ACHN (cell line): Measurements from ENCODE around the gene LRRC55.

Experiments
- DNase-seq: peaks from one replicate; pipeline ENCODE4 v3.0.0-alpha.2; 2015
- in situ Hi-C: cut with HindIII; loops from 2 replicates; pipeline ENCODE4 v1.10.0; 2017; ENCODE audit warnings: low sequenced_read_pairs, low pct_ligation_motif_present, low pct_unique_long_range_greater_than_20kb

Gene LRRC55

DNA sequence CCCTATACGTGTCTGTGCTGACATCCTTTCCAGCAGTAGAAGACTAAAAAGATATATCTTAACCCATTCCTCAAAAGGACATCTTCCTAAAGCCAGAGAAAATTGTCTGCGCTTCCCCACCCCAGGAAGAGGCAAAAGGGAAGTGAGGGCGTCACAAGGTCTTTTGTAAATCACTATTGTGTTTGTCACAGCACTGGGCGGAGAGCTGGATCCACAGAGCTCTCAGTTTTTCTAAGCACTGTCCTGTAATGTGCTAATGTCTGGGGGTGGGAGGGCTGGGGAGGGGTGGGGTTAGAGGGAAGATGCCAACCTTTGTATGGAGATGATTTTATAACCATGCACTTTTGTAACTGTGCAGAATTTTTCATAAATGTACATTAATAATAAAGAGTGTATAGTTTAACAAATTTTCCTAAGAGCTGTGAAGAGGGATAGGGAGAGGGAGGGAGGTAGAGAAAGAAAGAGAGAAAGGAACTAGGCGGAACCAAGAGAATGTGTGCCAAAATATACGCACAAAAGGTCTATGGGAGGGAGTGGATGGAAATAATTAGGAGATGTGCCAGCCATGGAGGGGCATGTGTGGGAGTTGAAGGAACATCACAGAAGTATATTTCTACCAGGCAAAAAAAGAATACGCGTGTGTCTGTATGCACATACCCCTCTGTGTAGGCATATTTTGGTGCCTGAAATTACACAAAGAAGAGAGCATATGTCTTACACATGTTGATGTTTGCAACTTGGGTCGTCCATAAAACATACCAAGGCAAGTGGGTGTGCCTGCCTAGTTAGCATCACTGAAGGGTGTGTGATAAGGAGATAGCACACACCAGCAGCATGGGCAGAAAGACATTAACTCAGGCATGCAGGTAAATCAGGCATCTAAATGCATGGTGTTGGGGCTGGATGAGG lies 9.8 kb downstream of the LRRC55 start:
- in situ Hi-C loops: no loop called here
- DNase-seq: no peak

DNA sequence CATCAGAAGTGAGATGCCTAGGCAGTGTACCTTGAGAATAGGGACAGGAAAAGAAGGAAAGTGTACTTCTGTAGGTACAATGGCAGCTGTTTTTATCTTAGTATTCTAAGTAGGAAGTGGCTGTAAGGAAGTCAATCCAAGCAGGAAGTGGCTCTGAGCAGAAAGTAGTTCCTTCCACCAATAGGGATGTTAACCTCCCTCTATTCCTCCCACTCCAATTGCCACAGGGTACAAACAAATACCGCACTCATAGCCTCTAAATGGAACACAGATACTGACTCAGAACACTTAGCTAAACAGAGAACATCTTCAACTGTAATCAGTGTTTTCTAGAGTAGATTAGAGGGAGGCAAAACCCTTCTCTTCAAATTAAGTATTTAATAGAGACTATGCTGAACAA lies 10.6 kb downstream of the LRRC55 start:
- DNase-seq: no peak
- in situ Hi-C loops: no loop called here

DNA sequence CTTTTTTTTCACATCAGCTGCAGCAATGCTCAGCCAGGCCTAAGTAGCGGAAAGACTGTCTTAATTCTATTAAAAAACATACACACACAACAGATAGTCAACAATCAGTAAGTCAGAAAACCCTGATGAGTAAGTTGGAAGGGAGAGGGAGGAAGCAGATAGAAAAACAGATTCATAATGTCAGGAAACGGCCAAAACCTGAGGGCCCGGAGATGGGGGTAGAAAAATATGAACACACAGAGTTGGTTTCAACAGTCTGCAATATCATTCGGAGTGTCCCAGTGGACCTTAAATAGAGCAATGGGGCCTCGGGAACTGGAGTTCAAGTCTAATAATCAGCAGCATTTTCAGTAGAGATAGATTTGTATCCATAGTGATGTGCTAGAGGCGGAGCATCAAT lies 14.8 kb downstream of the LRRC55 start:
- in situ Hi-C loops: no loop called here
- no peak for DNase-seq

DNA sequence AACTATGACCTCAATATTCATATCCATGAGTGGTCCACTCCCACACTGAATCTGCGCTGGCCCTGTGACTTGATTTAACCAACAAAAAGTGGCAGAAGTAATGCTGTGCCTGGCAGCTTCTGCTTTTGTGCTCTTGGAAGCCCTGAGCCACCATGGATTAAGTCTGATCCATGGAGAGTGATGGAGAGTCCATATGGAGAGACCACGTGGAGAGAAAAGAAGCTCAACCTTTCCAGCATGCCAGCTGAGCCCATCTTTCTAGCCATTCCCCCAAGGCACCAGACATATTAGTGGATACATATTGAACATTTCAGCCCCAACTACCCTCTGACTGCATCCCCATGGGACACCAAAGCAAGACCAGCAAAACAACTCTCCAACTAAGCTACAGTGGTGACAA lies 16.0 kb downstream of the LRRC55 start:
- in situ Hi-C loops: no loop called here
- DNase-seq: no peak

DNA sequence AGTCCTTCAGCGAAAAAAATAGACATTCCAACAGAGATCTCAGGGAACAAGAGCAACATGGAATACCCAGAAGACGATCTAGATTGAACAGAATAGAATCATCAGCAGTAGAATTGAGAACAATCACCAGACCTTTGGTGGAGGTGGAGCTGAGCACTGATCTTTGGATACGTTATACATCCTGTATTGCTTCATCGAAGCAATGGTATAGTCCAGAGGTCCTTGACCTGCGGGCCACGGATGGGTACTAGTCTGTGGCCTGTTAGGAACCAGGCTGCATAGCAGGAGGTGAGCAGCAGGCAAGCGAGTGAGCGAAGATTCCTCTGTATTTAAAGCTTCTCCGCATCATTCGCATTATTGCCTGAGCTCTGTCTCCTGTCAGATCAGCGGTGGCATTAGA lies 17.6 kb downstream of the LRRC55 start:
- in situ Hi-C loops: no loop called here
- DNase-seq: no peak

DNA sequence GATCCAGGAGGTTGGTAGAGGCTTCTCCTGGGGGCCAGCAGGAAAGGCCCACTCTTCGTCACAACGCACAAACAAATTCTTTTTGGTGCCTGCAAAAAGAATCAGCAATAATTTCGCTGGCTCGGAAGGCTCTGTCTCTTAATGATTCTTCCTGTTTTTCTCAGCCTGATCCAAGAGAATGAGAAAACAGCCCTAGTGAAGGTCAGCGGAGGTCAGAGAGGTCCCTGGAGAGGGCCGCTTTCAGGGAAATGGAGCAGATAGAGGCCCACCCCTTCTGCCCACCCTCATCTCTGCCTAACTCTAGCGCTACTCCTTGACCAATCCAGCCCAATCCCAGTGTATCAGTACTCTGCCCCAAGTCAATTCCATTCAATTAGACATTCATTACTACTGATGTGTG lies 19.2 kb downstream of the LRRC55 start:
- no peak for DNase-seq
- in situ Hi-C loops: no loop called here

DNA sequence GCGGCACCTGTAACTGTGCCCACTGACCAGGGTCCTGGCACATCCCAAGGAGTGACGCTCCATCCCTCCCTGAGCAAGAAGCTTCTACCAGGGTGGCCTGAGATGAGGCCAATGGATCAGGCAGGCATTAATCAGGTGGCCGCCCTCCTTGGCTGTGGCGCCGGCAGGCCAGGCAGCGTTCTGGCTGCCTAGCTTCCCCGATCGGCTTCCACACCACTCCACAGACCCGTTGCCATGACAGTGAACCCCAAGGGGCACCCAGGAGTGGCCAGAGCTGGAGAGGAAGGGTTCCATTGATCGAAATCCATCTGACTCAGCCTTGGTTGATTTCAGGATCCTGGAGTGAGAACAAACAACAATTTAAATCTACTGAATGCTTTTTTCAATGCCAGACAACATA lies 20.5 kb downstream of the LRRC55 start:
- DNase-seq: no peak
- in situ Hi-C loops: no loop called here

DNA sequence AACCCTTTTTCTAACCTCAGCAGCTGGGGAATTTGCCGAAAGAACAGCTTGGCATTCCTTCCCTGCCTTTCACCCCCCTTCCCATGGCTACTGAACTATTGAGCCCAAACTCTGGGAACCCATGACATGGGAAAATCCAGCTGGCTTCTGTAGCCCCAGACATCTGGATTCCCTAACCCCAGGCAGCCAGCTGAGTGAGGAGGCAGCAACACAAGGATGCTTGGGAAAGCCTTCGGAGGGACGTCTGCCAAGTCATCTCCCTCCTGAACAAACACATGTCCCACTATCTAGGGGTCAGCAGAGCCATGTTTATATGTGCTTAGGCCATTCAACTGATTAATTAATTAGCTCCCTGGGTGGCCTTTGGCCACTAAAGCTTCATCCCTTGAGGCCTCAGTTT lies 21.6 kb downstream of the LRRC55 start:
- no peak for DNase-seq
- in situ Hi-C loops: no loop called here

DNA sequence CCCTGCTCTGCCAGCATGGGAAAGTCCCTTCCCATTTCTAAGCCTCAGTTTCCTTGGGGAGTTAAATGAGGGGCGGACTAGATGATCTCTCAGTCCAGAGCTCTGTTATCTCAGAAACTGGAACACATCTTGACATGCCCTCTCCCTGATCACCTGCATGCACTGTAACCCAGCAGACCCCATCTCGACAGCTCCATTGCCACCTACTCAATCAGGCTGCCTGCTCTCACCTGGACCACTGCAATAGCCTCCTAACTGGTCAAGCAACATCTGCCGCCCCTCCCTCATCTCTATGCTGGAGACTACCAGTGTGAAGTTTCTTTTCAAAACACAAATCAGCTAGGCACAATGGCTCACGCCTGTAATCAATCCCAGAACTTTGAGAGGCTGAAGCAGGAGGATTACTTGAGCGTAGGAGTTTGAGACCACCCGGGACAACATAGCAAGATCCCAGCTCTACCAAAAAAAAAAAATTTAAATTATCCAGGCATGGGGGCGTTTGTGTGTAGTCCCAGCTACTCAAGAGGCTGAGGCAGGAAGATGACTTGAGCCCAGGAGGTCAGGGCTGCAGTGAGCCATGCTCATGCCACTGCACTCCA lies 22.2 kb downstream of the LRRC55 start:
- DNase-seq: no peak
- in situ Hi-C loops: no loop called here

DNA sequence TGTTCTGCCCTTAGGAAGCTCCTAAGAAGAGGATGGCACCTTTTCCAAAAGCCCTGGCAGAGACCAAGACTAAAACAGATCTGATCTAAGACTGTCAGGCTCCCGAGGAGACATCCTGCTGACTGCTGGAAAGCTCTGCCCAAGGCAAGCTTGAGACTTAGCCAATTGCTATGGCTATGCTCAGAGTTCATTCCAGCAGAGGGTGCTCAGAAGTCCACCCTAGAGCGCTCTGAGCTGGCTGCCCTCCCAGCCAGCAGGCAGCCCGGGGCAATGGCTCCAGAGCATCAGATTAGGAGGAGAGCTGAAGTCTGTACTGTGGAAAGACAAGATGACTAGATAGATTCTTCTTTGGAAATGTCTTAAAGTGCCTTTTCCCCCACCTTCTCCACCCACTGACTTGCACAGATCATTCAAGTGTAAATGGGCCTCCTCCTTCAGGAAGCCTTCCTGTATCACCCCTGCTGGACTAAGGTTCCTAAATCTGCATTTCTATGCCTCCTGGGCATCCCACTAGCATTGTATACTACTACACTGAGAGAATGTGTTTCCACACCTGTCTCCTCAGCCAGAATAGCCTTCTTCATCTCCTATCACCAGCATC lies 23.4 kb downstream of the LRRC55 start:
- no peak for DNase-seq
- in situ Hi-C loops: no loop called here

DNA sequence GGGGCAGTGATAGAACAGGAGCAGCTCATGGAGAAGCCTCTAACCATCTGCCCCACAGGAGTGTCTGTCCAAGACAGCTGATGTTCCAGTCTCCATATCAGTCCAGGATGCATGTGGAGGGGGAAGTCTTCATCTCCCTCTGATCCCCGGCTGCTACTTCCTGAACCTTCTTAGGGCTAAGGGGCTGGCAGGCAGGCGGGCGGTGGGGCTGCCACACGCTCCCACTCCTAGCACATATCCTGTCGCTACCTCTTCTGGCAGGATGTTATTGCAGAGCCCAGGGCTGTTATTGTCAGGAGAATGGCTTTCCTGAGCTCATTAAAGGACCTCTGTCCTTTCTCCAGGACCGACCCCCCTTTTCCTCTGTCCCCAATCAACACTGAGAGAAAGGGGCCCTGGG lies 25.4 kb downstream of the LRRC55 start:
- in situ Hi-C loops: no loop called here
- no peak for DNase-seq

DNA sequence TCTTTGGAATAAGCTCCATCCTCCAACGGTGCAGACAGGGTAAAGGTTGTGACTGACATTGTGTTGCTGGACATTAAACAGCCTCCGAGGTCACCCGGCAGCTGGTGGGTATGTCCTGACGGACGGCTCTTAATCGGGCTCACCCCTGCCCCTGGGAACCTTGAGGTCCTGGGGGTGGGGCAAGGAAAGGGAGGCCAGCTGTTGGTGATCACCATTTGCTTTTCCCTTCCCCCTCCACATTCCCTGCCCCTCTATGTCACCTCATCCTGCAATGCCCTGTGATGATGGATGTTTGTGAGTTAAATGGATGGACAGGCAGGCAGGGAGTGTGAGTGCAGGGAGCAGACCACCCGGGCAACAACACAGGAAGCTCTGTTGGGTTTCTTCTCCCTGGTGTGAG lies 29.0 kb downstream of the LRRC55 start:
- DNase-seq: no peak
- in situ Hi-C loops: no loop called here

DNA sequence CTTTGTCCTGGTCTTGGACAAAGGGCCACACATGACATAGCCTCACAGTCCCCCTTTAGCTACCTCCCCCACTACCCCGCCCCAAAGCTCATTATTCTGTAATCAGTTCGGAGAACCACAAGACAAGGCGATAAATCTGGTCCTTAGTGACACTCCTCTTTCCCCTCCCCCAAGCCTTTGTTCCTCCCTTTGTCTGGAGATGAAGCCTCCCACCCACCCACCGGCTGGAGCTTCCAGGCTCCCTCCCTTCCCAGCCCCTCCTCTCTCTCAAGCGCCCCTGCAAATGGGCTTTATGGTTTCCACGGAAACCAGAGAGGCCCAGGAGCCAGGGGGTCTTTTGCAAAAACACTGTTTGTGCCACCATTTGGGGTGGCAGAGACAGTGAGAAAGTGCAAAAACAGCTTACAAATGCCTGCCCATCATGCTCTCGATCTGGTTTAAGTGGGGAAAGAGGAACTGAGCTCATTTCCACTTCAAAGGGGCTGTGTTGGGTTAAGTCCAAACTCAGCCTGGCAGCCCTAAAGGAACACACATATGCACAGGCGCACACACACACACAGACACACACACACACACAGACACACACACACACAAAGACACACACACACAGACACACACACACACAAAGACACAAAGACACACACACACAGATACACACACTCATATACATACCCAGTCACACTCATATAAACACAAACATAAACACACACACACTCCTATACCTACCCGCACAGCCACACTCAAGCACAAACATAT lies 31.8 kb downstream of the LRRC55 start:
- no peak for DNase-seq
- in situ Hi-C loops: no loop called here

DNA sequence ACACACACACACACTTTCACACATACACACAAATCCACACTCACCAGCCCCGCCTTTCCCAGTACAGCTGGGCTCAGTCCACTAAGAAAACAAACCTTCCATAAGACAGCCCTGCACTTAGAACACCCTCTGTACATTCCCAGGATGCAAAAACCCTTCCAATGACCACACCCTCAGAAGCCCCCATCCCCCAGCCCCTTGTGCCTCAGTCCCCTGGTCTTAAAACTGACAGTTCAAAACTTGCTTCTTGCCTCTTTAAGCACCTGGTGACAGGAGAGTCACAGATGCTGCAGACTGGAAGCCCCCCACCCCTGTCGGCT lies 32.3 kb downstream of the LRRC55 start:
- no peak for DNase-seq
- in situ Hi-C loops: no loop called here

DNA sequence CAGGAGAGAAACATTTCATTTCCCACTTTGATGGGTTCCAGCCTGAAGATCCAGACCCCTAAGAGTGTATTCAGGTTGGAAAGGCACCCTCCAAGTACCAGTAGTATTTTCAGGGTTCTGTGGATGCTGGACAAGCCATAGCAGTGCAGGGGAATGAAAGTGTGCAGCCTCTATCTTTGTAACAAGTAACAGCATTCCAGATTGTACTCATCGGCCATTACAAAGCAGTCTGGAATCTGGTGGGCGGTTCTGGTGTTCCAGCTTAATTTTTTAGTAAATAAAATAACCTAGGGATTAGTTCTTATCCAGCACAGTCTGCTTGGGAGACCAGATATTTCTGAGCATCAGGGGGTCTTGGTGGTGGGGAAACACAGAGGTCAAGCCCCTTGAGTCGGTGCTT lies 32.7 kb downstream of the LRRC55 start:
- in situ Hi-C loops: no loop called here
- DNase-seq: no peak

DNA sequence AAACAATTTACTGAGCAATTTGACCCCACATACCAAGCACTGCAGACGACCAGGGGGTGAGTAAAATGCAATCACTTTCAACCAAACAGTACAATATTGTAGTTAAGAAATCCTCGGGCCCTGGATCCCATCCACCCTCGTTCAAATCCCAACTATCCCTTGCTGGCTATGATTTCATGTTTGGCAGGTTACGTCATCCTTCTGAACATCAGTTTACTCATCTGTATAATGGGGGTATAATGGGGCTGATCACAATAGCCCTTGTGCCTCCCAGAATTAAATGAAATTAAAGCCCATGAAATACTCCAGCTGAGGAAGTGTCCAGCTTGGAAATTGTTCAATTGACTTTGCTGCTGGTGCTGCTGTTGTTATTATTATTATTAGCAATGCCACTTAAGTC lies 34.7 kb downstream of the LRRC55 start:
- DNase-seq: no peak
- in situ Hi-C loops: no loop called here

DNA sequence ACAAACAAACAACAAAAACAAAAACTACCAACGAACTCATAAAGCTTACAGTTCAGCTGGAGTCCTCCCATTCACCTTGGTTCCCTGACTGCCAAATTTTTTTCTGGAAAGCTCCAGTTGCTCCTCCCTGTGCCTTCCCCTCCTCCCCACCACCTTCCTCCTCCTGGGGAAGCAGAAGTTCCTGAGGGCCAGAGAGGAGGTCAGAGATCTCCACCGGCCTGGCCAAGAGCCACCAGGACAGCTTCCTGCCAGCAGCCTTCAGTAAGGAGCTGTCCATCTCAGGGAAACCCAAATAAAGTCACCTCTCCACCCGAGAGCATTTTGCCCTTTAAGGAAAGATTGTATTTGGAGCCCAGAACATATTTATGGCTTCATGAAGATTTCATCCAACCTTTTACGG lies 35.3 kb downstream of the LRRC55 start:
- in situ Hi-C loops: no loop called here

DNA sequence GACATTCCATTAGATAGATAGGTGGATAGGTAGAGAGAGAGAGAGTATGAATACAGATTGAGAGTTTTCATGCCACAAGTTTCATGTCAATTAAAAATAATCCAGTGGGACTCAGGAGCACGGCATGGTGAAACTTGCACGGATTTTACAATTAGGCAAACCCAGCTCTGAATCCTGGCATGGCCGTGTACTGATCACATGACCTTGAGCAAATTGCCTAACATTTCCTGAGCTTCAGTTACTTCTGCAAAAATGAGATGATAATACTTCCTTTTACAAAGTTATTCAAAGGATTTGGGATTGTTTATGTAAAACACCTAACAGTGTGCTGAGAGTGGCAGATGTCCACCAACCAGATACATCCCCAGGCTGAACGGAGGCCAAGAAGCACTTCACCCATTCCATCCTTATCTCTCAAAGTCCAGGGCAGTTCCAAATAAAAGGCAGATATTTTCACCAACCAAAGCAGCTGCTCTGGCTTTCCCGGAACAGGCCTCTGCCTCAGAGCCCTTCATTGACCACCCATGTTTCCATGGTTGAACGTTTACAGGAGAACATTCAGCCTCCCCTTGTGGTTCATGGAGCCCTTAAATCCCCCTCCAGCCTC lies 37.4 kb downstream of the LRRC55 start:
- in situ Hi-C loops: no loop called here
- DNase-seq: no peak

More for the DNA sequence above, 35.3 kb downstream of the LRRC55 start:
- no peak for DNase-seq

DNA sequence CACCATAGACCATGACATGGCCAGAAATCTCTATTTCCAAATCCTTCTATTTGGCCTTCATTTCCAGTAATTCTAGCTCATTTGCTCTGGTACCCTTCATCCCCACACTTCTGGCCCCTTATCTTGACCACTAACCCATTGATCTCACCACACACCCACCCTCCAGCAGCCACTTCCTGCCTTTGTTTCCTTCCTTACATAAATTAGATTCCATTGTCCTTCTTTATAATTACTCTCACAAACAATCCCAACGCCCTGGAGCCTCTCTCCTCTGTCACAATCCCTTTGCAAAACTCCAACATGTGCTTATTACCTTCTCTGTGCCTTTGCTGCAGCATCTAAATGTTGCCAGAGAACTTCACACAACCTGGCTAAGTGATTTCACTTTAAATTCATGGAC lies 40.5 kb downstream of the LRRC55 start:
- in situ Hi-C loops: no loop called here
- no peak for DNase-seq
